Right lobe of liver (tissue), 4 donors: ENCODE results near the gene KRTAP10-11.

ENCODE experiments used
- CTCF ChIP-seq, 4 donors: fragments of 200-600 bp in 3 of 4; fragments of 450-650 bp in 1 of 4; IDR thresholded peaks; one replicate each; pipeline versions ENCODE4 v1.5.1 to v1.8.0; 2016 to 2022; ENCODE audit warnings: antibody characterized with exemption in 4 of 4, mild to moderate bottlenecking in 2 of 4
- POLR2A ChIP-seq: fragments of 450-650 bp; IDR thresholded peaks from one replicate; pipeline ENCODE4 v1.6.1; 2017; ENCODE audit warnings: antibody characterized with exemption, mild to moderate bottlenecking
- donor health status: DM: no; HTN: no; CAD: no.
- donor health status: DM: no; HTN: no; CAD: no.
- donor health status: DM: no; HTN: yes; CAD: no.

- no peak for TF ChIP-seq CTCF (IDR thresholded peaks at IDR 0.05)
- TF ChIP-seq POLR2A, result no peak
Measured at GRCh38 chr21:44636209-44637017, 9.8 kb upstream of the KRTAP10-11 start.
